ENCODE results near the gene MPRIP.

The MPRIP gene

DNA sequence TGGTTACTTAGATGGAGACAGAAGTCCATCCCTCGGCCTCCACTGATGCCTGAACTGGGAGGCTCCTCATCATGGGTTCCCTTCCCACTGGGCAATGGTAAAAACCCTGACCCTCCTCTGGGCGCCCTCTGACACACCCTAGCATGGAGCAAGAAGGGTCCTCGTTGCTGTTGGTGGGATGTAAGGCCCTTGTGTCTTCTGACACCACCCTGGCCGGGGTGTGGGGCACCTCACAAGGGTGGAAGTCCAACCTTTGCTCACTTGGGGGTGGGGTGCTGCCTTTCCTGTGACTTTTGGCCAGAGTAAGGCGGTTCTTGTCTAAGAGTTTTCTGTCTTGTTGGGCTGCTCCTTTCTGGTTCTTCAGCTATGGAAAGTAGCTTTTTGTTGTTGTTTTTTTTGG, 28.7 kb downstream of the MPRIP start:
- DNase-seq (ENCODE audit: low spot score) = no peak

- DNase-seq (ENCODE audit: low spot score) = no peak
These were observed 29.5 kb downstream of the MPRIP start for GRCh38 chr17:17071531-17072360.

DNA sequence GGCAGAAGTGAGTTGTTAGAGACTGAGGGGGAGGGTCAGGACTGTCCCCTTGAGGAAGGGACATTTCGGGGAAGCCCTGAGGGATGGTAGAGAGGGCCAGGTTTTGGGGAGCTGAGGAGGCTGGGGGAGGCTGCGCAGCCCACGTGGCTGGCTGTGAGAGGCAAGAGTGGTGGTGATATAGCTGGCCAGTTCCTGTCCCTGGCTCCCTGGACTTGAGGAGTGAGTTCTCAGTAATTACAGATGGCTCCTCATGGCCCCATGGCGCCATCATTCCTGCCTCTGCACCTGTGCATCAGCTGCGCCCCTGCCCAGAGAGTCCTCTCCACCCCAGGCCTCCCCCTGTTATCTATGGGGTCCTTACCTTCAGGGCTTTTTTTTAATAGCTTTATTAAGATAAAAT, 30.3 kb downstream of the MPRIP start:
- no peak for DNase-seq (ENCODE audit: low spot score)

DNA sequence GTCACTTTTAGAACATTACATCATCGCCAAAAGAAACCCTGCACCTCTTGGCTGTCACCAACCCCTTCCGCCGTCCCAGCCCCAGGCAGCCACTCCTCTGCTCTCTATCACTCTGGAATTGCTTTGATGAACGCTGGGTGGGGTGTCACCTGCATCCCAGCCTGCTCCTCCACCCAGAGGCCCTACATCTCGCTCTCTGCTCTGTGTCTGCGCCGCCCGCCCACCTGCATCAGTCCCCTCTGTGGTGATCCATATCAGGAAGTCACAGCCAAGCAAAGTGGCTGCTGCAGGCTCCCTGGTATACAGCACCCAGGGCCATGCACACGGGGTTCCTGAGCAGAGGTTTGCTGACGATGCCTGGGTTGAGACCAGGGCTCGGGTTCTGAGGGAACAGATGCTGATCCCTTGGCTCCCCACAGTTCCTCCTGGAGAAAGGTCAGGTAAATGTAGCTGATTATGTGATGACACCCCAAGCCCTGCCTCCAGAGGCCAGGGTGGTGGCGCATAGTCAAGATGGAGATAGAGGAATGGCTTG, 30.8 kb downstream of the MPRIP start:
- DNase-seq (ENCODE audit: low spot score) = no peak

GRCh38 chr17:17073581-17074403, 31.5 kb downstream of the MPRIP start:
- no peak for DNase-seq (ENCODE audit: low spot score)

DNA sequence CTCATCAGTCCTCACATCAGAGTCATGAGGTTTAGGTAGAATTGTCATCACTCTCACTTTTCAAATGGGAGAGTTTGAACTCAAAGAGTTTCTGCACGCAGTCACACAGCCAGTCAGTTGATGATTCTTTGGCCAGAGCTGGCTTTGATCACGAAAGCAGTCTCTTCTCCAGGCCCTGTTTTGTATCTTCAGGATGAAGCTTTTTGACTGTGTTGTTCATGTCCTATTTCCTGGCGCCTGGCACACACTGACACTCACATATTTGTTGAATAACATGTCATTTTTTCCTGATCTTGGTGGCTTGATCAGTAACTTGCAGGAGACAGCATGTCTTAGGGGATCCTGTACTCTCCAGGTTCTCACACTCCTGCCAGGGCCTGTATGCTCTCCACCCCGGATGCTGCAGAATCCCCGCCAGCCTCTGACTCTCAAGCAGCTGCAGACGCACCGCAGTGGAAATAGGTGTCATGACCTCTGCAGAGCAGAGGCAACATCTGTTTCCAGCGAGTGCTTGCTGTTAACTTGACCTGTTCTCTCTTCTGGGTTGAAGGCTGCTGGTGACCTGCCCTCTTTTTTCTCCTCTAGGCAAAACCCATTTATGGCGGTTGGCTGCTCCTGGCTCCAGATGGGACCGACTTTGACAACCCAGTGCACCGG, 33.0 kb downstream of the MPRIP start:
- no peak for DNase-seq (ENCODE audit: low spot score)

DNA sequence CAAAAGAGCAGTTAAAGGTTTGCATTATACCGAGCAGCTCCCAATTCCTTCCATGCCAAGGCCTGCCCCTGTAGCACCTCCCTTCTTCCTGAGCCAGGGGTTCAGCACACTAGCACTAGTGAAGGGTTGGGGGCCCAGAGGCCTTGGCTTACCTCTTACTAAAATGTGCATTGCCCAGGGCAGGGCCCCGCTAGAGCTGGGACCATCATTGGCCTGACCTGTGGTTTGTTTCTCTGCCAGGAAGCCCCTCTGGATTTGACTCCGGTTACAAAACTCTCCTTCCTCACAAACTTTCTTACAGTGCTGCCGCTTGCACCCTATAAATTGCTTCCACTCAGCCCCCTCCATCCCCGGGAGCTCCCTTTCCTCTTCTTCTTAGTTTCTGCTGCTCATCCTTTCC, 33.8 kb downstream of the MPRIP start:
- no peak for DNase-seq (ENCODE audit: low spot score)

DNA sequence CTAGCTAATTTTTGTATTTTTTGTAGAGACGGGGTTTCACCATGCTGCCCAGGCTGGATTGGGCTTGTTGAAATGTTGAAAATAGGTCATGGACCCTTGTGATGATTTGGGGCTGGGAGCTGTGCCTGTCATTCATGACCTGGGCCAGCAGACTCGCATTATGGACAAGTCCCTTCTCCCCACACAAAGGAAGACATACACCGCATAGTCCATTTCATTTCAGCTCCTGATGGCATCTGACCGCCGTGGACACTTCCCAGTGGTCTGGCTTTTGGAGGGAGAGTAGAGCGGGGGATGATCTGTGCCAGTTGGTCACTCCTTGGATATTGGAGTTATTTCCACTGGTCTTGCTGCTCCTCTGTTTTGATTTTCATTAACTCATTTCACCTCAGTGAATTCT, 34.8 kb downstream of the MPRIP start:
- DNase-seq (ENCODE audit: low spot score) = no peak

DNA sequence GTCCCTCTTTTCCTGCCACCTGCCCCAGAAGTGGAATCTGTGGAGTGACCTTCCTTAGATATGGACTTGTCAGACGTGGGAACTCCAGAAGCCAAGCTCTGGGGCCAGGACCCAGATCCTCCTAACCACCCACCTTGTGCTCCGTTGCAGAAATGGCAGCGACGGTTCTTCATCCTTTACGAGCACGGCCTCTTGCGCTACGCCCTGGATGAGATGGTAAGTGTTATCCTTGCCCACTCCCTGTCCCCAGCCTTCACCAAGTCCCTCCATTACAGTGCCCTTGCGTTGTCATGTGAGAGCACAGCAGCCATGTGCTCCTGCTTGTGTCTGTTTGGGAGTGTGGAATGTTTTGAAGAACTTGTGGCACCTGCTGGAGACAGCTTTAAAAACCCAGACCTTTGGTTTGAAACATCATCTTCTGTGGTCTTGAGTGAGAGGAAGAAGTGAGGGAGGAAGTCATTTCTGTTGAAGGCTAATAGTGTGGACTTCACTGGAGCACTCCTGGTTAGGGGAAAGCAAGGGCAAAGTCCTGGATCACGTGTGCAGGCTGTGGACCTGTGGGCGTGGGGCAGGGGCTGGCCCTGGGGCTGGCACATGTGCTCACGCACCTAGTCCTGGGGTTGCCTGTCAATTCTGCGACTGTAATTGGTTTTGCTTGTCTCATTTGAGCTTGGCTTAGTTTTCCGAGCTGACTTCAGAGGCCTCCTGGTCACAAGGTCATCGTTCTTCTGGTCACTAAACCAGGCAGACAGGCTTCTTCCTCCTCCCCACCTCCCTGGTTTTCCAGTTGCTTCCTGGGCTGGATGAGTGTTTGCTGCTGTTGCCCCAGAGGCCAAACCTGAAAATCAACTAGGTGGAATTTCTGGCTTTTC, 35.8 kb downstream of the MPRIP start:
- no peak for DNase-seq (ENCODE audit: low spot score)

DNA sequence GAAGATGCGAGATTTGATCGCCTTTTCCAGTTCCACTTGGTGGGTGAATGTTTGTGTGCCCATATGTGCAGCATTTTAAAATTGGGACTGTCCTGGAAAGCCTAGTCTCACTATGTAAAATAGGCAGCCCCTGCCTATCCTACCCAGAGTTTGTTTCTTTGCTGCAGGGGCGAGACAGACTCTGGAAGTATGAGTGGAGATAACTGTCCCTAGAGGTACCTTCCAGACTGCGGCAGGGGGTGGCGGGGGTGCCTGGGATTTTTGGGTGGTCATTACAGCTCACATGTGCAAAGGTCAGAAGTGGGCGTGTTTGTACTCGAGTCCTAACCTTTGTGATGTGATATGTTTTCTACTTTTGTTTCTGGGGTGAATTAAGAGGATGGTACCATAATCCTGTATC, 36.6 kb downstream of the MPRIP start:
- no peak for DNase-seq (ENCODE audit: low spot score)

- DNase-seq (ENCODE audit: low spot score) = no peak
These were observed 37.1 kb downstream of the MPRIP start for GRCh38 chr17:17079336-17079735.

DNA sequence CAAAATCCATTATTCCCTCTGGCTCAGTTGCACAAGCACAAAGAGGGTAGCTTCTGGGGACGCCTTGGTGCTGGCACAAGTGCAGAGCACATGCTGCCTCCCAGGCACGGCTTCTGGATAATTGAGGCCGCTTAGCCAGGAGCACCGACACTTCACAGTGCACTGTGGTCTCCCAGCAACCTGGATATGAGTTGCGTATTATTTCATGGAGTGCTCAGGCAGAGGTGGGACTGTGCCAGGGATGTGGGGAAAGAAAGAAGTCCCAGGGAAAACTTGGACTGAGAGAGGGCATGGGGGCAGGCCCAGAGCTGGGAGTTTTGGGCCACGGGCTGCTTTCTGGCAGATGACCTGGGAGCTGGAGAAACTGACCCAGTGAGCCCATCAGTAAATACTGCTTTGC, 37.5 kb downstream of the MPRIP start:
- peak; percentile 52 for DNase-seq (ENCODE audit: low spot score)

DNA sequence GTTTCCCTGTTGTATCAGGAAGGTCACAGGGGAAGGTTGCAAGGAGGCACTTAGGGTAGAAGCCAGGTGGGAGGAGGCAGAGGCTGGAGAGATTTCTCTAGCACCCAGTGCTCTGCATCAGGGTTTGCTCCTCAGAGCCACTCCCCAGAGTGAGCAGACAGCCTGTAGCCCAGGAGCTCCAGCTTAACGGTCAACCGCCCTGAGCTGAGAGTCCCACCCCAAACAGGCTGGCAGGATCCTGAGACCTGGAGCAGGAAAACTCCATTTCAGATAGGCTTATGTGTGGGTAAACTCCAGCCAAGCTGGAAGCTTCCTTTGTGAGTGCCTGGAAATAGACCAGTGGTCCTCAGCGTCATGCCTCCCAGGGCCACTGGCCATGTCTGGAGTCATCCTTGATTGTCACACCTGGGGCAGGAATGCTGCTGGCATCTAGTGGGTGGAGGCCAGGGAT, 37.9 kb downstream of the MPRIP start:
- no peak for DNase-seq (ENCODE audit: low spot score)

GRCh38 chr17:17080781-17081180, 38.5 kb downstream of the MPRIP start:
- DNase-seq (ENCODE audit: low spot score) = no peak

GRCh38 chr17:17081304-17081940, 39.2 kb downstream of the MPRIP start:
- no peak for DNase-seq (ENCODE audit: low spot score)

DNA sequence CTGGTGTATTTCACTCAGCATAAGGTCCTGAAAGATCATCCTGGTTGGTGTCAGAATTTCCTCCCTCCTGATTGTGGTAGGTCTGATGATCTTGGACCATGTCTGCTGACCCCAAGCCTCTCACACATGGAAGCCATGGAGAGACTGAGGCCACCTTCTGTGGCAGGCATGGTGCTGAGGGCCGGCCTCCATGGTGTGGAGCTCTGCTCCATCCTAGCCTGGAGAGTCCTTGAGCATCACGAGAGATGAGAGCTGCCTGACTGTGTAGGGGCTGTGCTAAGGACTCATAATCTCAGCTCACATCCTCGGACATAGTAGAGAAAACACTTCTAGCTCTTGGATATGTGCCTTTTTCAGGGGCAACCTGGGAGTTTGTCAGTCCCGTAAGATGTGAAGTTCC, 40.6 kb downstream of the MPRIP start:
- DNase-seq (ENCODE audit: low spot score) = no peak

GRCh38 chr17:17084317-17084835, 42.1 kb downstream of the MPRIP start:
- DNase-seq (ENCODE audit: low spot score) = no peak

- no peak for DNase-seq (ENCODE audit: low spot score)
These were observed 42.7 kb downstream of the MPRIP start for GRCh38 chr17:17084941-17085340.

DNA sequence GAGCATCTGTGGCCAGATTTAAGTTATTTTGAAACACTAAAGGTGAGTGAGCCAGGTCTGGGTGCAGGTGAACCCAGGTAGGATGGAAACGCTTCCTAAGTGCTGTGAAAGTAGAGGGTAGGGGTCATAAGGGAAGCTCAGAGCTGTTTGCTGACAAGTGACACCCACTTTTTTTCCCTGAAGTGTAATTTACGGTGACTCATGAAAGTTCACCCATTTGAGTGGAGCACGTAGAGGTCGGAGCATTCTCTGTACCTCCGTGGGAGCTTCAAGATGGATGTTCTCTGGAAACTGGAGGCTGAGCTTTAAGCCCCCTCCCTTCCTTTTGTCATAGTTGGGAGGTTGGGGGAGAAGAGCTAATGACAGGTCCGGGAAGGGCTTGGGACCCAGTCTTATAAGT, 44.3 kb downstream of the MPRIP start:
- no peak for DNase-seq (ENCODE audit: low spot score)

- no peak for DNase-seq (ENCODE audit: low spot score)
These were observed 45.3 kb downstream of the MPRIP start for GRCh38 chr17:17087424-17088015.
